Panc1 (cell line): ENCODE results near the gene REPIN1. TPM values are rescaled to one million over a fixed set of nuclear protein-coding genes. Genes with fewer than 3 reads are reported as not detected.

ENCODE experiments used
- ATAC-seq: fragments of 200-7000 bp; cut with Tn5 transposase; 2 replicates; pipeline ENCODE4 v1.9.1; 2020; ENCODE audit warnings: mild to moderate bottlenecking, moderate library complexity
- BruUV-seq: library from RNA; stranded (reverse); fragments of 400-500 nt; replicated peaks from 2 replicates; lab custom pipeline; 2021; lab: Mats Ljungman, UMichigan
- CTCF ChIA-PET: fragments of 300-600 bp; sonication (Branson Sonifier 250); formaldehyde crosslinking; loops from one replicate; lab custom pipeline; 2022; ENCODE audit warnings: antibody characterized with exemption; lab: Charles Lee
- POLR2A ChIA-PET: fragments of 300-600 bp; sonication (Branson Sonifier 250); formaldehyde crosslinking; loops from one replicate; lab custom pipeline; 2022; ENCODE audit warnings: antibody characterized with exemption; lab: Charles Lee
- DNase-seq: peaks from one replicate; pipeline ENCODE4 v3.0.0-alpha.2; 2010; ENCODE audit warnings: low read depth, low spot score
- H3K27ac ChIP-seq: 2 replicates; pipeline ENCODE4 v1.5.1; 2011; ENCODE audit warnings: mild to moderate bottlenecking, low read length, inconsistent platforms
- H3K27me3 ChIP-seq: fragments of 200-500 bp; sonication (Bioruptor generic); 2 replicates; pipeline ENCODE4 v1.6.0; 2014; ENCODE audit warnings: low read length, inconsistent platforms; ENCODE audit not compliant: control insufficient read depth, insufficient read depth
- H3K36me3 ChIP-seq: fragments of 200-500 bp; sonication (Bioruptor generic); 2 replicates; pipeline ENCODE4 v1.5.1; 2014; ENCODE audit warnings: inconsistent platforms, mild to moderate bottlenecking, low read length, moderate library complexity; ENCODE audit not compliant: control insufficient read depth, insufficient read depth
- H3K4me1 ChIP-seq: 2 replicates; pipeline ENCODE4 v1.5.1; 2011; ENCODE audit warnings: inconsistent platforms, mild to moderate bottlenecking, low read length, moderate library complexity; ENCODE audit not compliant: control insufficient read depth, insufficient read depth
- H3K4me3 ChIP-seq, 2 experiments: 2 replicates each; pipeline ENCODE4 v1.5.1; 2011 to 2012; ENCODE audit warnings: low read depth in 2 of 2, low read length in 2 of 2, mild to moderate bottlenecking in 2 of 2, inconsistent platforms in 1 of 2, moderate library complexity in 1 of 2
- H3K9me3 ChIP-seq: fragments of 200-500 bp; sonication (Bioruptor generic); 2 replicates; pipeline ENCODE4 v1.5.1; 2014; ENCODE audit warnings: low read depth, mild to moderate bottlenecking, inconsistent platforms, low read length, moderate library complexity; ENCODE audit not compliant: control insufficient read depth, insufficient read depth
- CTCF ChIP-seq: fragments of 450-650 bp; IDR thresholded peaks from 2 replicates; pipeline ENCODE4 v1.5.1; 2017; ENCODE audit warnings: mild to moderate bottlenecking
- POLR2AphosphoS5 ChIP-seq: IDR thresholded peaks from 2 replicates; pipeline ENCODE4 v1.6.1; 2012; ENCODE audit warnings: mild to moderate bottlenecking, low read depth, low read length, moderate library complexity
- REST ChIP-seq, 2 experiments: IDR thresholded peaks; 2 replicates each; pipeline ENCODE4 v1.6.1; 2011 to 2012; ENCODE audit warnings: low read depth in 2 of 2, control low read depth in 1 of 2, low read length in 1 of 2, mild to moderate bottlenecking in 1 of 2, moderate library complexity in 1 of 2; ENCODE audit not compliant: insufficient read depth in 1 of 2
- SIN3A ChIP-seq: IDR thresholded peaks from 2 replicates; pipeline ENCODE4 v1.6.1; 2012; ENCODE audit warnings: low read depth, mild to moderate bottlenecking, low read length, moderate library complexity, borderline replicate concordance; ENCODE audit not compliant: insufficient read depth
- TCF7L2 ChIP-seq: IDR thresholded peaks from 2 replicates; pipeline ENCODE4 v1.6.1; 2011; ENCODE audit warnings: mild to moderate bottlenecking, low read depth, low read length, inconsistent platforms
- in situ Hi-C: cut with HindIII; loops from 2 replicates; pipeline ENCODE4 v1.10.0; 2016; ENCODE audit warnings: low sequenced_read_pairs, low pct_unique_long_range_greater_than_20kb
- intact Hi-C: fragments of 100-400 bp; cut with micrococcal nuclease; formaldehyde crosslinking; loops from one replicate; pipeline ENCODE4 v1.10.0; 2022; ENCODE audit not compliant: unreplicated experiment
- total RNA-seq: library from RNA; stranded (reverse); gene quantifications from one replicate; pipeline ENCODE4 v1.2.1, GENCODE V29; 2021; ENCODE audit not compliant: unreplicated experiment

REPIN1 gene
- total RNA-seq, 1 experiment from 2014 or later: 209 TPM

DNA sequence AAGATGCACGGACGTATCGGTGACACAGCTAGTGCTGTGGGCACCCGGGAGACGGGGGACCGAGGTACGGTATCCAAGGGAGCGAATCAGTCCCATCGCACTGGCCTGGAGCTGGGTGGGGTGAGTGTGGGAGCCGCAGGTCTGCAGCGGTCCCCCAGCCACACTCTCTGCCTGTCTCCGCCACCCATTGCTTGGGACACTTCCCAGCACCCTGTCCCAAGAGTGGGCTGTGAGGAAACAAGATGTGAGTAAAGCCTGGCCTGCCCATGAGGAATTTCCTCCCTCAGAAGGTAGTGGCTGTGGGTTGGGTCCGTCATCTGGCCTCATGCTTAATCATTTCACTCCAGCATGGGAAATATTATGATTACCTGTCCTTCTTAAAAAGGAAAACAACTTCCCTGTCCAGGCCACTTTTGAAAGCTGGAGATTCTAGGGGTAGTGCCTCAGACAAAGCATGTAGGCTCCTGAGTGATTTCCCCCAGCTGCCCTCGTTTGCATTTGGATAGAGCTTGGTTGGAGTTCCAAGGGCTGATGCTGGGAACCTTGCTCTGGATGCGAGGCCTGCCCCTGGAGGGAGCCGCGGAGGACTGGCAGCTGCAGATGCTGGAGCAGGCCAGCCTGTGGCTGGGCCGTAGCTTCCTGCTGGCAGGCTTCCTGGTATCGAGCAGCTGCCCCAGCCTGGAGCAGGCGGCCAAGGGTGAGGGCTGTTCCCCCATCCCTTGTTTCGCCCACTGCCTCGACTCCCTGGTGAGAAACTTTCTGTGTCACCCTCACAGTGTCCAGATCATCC, 39.1 kb upstream of the REPIN1 start:
- ChIA-PET POLR2A (no interaction called here), CTCF (no interaction called here)
- Histone ChIP-seq H3K27me3 (no peaks in the 10 kb centered on the region), H3K9me3 (no peaks in the 10 kb centered on the region), H3K27ac (no peak overlapping the region), H3K36me3 (no peaks in the 10 kb centered on the region), H3K4me3 (no peak overlapping the region), H3K4me1 (peaks cover 3% of the 10 kb centered on the region; the same call in 1 of the 2 replicates)
- DNase-seq: no peak
- no peak for ATAC-seq
- no TSS peak for BruUV-seq
- intact Hi-C loops (no loop called here), in situ Hi-C loops (no loop called here)
- no peak for TF ChIP-seq TCF7L2
- no peak for TF ChIP-seq REST (IDR thresholded peaks at IDR 0.05; ENCODE audit: insufficient read depth in 1 of 2, low read depth in 2 of 2, low read length in 1 of 2)
- no peak for TF ChIP-seq CTCF
- no peak for TF ChIP-seq SIN3A
- no peak for TF ChIP-seq POLR2AphosphoS5

GRCh38 chr7:150330211-150330885, 38.3 kb upstream of the REPIN1 start:
- no peak for DNase-seq
- Histone ChIP-seq H3K36me3 (no peaks in the 10 kb centered on the region), H3K4me1 (no peaks in the 10 kb centered on the region), H3K4me3 (no peak overlapping the region), H3K27me3 (no peaks in the 10 kb centered on the region), H3K9me3 (no peaks in the 10 kb centered on the region), H3K27ac (no peak overlapping the region)
- TF ChIP-seq REST (IDR thresholded peaks at IDR 0.05; ENCODE audit: insufficient read depth in 1 of 2, low read depth in 2 of 2, low read length in 1 of 2): no peak
- no peak for TF ChIP-seq SIN3A
- TF ChIP-seq TCF7L2: no peak
- TF ChIP-seq POLR2AphosphoS5: no peak
- TF ChIP-seq CTCF: no peak
- in situ Hi-C loops (no loop called here), intact Hi-C loops (no loop called here)
- ChIA-PET CTCF (no interaction called here), POLR2A (no interaction called here)
- no peak for ATAC-seq
- no TSS peak for BruUV-seq
